T follicular helper cell (primary cell): ENCODE results near the gene CNFN.

Source experiments
- DNase-seq: peaks from one replicate; pipeline ENCODE4 v3.0.0-alpha.2; 2020; ENCODE audit warnings: low read depth

Gene CNFN

GRCh38 chr19:42375415-42376176 is 14.5 kb downstream of the CNFN start:
- no peak for DNase-seq

- no peak for DNase-seq
Observed at GRCh38 chr19:42374826-42375376, 15.2 kb downstream of the CNFN start.

GRCh38 chr19:42370626-42371175 is 19.4 kb downstream of the CNFN start:
- DNase-seq = no peak

GRCh38 chr19:42370068-42370520 is 20.0 kb downstream of the CNFN start:
- no peak for DNase-seq

- DNase-seq = no peak
Observed at GRCh38 chr19:42369433-42370067, 20.5 kb downstream of the CNFN start.

- no peak for DNase-seq
Observed at GRCh38 chr19:42368765-42369164, 21.3 kb downstream of the CNFN start.

GRCh38 chr19:42368360-42368759 is 21.7 kb downstream of the CNFN start:
- DNase-seq = no peak

- no peak for DNase-seq
Observed at GRCh38 chr19:42367929-42368328, 22.2 kb downstream of the CNFN start.

GRCh38 chr19:42366673-42367072 is 23.4 kb downstream of the CNFN start:
- no peak for DNase-seq

GRCh38 chr19:42363614-42364346 is 26.3 kb downstream of the CNFN start:
- DNase-seq = no peak

- DNase-seq = no peak
Observed at GRCh38 chr19:42362891-42363440, 27.1 kb downstream of the CNFN start.

GRCh38 chr19:42362342-42362741 is 27.8 kb downstream of the CNFN start:
- no peak for DNase-seq

- DNase-seq = no peak
Observed at GRCh38 chr19:42361545-42361910, 28.6 kb downstream of the CNFN start.

- no peak for DNase-seq
Observed at GRCh38 chr19:42360787-42361544, 29.1 kb downstream of the CNFN start.

GRCh38 chr19:42357290-42357689 is 32.8 kb downstream of the CNFN start:
- no peak for DNase-seq

- no peak for DNase-seq
Observed at GRCh38 chr19:42356686-42357085, 33.4 kb downstream of the CNFN start.

GRCh38 chr19:42355896-42356295 is 34.2 kb downstream of the CNFN start:
- no peak for DNase-seq

GRCh38 chr19:42353341-42354015 is 36.6 kb downstream of the CNFN start:
- DNase-seq = no peak

GRCh38 chr19:42352301-42353259 is 37.5 kb downstream of the CNFN start:
- no peak for DNase-seq
